BLaER1 treated with 17β-estradiol and CSF1 and Interleukin-3, amounts not matched to agents 10 nM and 100 nM (cell line): ENCODE data around the gene MMP1.

Experiments used
- H3K27ac ChIP-seq, 11 experiments: shearing (Covaris generic); formaldehyde crosslinking; 2 replicates each; pipeline ENCODE4 v1.8.1; 2022
- H3K27me3 ChIP-seq, 11 experiments: shearing (Covaris generic); formaldehyde crosslinking; 2 replicates each; pipeline ENCODE4 v1.8.1; 2022
- H3K36me3 ChIP-seq, 11 experiments: shearing (Covaris generic); formaldehyde crosslinking; 2 replicates each; pipeline ENCODE4 v1.8.1; 2022
- H3K4me1 ChIP-seq, 10 experiments: shearing (Covaris generic); formaldehyde crosslinking; 2 replicates each; pipeline ENCODE4 v1.8.1; 2022
- H3K4me2 ChIP-seq, 11 experiments: shearing (Covaris generic); formaldehyde crosslinking; 2 replicates each; pipeline ENCODE4 v1.8.1; 2022
- H3K4me3 ChIP-seq, 10 experiments: shearing (Covaris generic); formaldehyde crosslinking; 2 replicates each; pipeline ENCODE4 v1.8.1; 2022
- H3K9ac ChIP-seq, 11 experiments: shearing (Covaris generic); formaldehyde crosslinking; 2 replicates each; pipeline ENCODE4 v1.8.1; 2022
- H3K9me3 ChIP-seq, 11 experiments: shearing (Covaris generic); formaldehyde crosslinking; replicated peaks in 1 of 11; 2 replicates each; pipeline ENCODE4 v1.8.1; 2022
- H4K20me1 ChIP-seq, 11 experiments: shearing (Covaris generic); formaldehyde crosslinking; 2 replicates each; pipeline ENCODE4 v1.8.1; 2022
- Cebpa-rat ChIP-seq, 11 experiments: shearing (Covaris generic); IDR thresholded peaks; 2 replicates each; pipeline ENCODE4 v1.8.1; 2022

MMP1 gene

DNA sequence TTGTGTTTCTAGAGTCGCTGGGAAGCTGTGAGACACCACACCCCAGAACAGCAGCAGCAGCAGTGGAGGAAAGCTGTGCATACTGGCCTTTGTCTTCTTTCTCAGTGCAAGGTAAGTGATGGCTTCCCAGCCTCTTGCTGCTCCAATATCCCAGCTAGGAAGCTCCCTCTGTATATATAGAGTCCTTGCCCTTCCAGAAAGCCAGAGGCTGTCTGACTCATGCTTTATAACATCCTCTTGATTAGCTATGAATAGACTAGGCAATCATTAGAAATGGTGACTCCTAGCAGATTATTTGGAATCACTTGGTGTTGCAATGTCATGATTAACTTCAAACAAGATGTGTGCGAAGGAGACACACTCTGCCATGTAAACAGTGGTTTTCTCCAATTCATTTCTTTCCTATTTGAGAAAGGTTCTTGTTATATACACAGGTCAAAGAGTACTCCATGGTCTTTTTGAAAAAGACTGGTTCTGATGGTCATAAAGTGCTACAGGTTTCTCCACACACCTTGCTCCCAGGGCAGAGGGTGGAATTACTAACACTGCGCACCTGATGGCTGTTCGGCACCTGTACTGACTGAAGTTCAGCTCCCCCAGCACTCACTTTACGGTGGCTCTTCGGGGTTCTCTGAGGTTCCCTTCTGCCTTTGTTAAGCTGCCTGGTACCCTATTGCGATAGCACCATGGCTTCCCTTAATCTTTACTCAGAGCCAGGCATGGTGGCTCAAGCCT, at the start of gene MMP1:
Gene MMP1, minus strand, starts transcription at position 149 of the 735 bp plus-strand sequence. Its CDS starts 68 bp downstream, at position 81.
- peak within 1 kb of the TSS in 1 of 11 experiments; percentile 18; a peak in 1 of 22 replicates for H3K9ac ChIP-seq
- peak within 1 kb of the TSS in 3 of 11 experiments; percentile 10 to 52 (median 29); a peak in 5 of 22 replicates for H3K4me2 ChIP-seq

DNA sequence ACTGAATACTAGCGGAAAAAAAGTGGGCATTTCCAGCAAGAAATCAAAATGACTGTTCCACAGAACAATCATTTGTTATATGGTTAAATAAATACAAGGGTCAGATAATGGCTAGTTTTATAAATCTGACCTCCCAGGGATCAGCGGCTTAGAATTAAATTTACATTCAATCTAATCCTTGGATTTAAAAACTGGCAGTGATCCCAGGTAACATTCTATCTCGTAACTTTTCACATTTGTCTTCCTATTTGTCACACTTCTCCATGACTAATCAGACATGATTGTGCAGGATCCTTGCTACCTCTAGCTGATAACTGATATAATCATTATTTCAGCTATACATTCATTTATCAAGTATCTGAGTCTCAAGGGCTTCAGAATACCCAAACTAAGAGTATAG, 48.3 kb upstream of the MMP1 start:
- H3K9me3 ChIP-seq, result no peaks in the 10 kb centered on the region

More for the DNA sequence above, at the start of gene MMP1:
- Histone ChIP-seq H3K4me3 (peak within 1 kb of the TSS in 1 of 10 experiments; percentile 33; a peak in 2 of 20 replicates), H3K27ac (no peak within 1 kb of the TSS; a peak in 1 of 22 replicates), H3K27me3 (no peaks in the 10 kb centered on the region), H3K36me3 (no peaks in the 10 kb centered on the region), H4K20me1 (no peaks in the 10 kb centered on the region), H3K4me1 (peaks cover 0 to 75% (median 4%) of the 10 kb centered on the region in 10 experiments; a peak in 8 of 20 replicates), H3K9me3 (no peaks in the 10 kb centered on the region)
- no peak for TF ChIP-seq Cebpa-rat (IDR thresholded peaks at IDR 0.05)

DNA sequence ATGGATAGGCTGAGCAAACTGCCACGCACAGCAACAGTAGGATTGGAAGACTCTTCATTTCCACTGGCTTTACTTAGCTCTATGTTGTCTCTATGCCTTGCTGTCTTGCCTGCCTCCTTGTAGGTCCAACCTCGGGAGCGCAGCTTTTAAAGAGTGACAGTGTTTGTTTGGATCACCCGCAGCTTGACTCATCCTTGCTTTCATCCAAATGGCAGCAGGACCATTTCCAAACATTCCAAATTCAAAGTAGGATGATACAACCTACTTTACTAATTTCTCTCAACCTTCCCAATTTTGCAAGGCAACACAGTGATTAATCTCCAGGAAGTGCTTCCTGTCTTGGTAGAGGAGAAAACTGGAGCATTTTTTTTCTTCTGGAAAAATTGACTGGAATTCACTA, 45.5 kb upstream of the MMP1 start, which contains the start of gene MMP3:
Gene MMP3, minus strand, starts transcription at position 121 of the 400 bp plus-strand sequence. Its CDS starts 63 bp downstream, at position 58.
- H3K27ac ChIP-seq, result no peak within 1 kb of the TSS
- H3K9me3 ChIP-seq, result no peaks in the 10 kb centered on the region
- no peak within 1 kb of the TSS for H3K4me2 ChIP-seq

More for the DNA sequence above, 48.3 kb upstream of the MMP1 start:
- no peak overlapping the region for H3K4me3 ChIP-seq
- TF ChIP-seq Cebpa-rat (IDR thresholded peaks at IDR 0.05), result no peak
- H3K27me3 ChIP-seq, result no peaks in the 10 kb centered on the region
- H3K4me1 ChIP-seq, result no peaks in the 10 kb centered on the region
- no peak overlapping the region for H3K9ac ChIP-seq
- H4K20me1 ChIP-seq, result no peaks in the 10 kb centered on the region
- H3K27ac ChIP-seq, result no peak overlapping the region
- no peaks in the 10 kb centered on the region for H3K36me3 ChIP-seq
- no peak overlapping the region for H3K4me2 ChIP-seq

DNA sequence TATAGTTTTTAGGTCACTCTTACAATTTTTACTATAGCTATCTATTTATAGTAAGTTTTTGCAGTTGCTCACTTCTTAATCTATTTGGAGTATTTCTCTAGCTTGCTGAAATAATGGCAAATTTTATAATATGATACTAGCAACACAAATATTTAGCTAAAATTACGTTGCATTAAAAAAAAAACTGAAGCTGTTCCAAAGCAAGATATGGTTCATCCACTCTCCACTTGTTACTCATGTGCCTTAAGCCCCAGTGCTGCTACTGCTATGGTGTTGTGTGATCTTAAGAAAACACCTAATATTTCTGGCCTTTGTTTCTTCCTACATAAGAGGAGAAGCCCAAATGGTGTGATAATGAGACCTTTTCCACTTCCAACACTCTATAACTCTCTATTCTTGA, 45.0 kb upstream of the MMP1 start:
- Histone ChIP-seq H3K9me3 (no peaks in the 10 kb centered on the region), H3K4me1 (no peaks in the 10 kb centered on the region), H3K4me2 (no peak overlapping the region), H3K4me3 (no peak overlapping the region), H4K20me1 (no peaks in the 10 kb centered on the region), H3K27me3 (no peaks in the 10 kb centered on the region), H3K9ac (no peak overlapping the region), H3K27ac (no peak overlapping the region), H3K36me3 (no peaks in the 10 kb centered on the region)
- TF ChIP-seq Cebpa-rat (IDR thresholded peaks at IDR 0.05), result no peak

More for the DNA sequence above, 45.5 kb upstream of the MMP1 start, which contains the start of gene MMP3:
- Histone ChIP-seq H3K9ac (no peak within 1 kb of the TSS), H3K36me3 (no peaks in the 10 kb centered on the region), H4K20me1 (no peaks in the 10 kb centered on the region), H3K27me3 (no peaks in the 10 kb centered on the region), H3K4me1 (no peaks in the 10 kb centered on the region), H3K4me3 (no peak within 1 kb of the TSS)
- TF ChIP-seq Cebpa-rat (IDR thresholded peaks at IDR 0.05), result no peak

DNA sequence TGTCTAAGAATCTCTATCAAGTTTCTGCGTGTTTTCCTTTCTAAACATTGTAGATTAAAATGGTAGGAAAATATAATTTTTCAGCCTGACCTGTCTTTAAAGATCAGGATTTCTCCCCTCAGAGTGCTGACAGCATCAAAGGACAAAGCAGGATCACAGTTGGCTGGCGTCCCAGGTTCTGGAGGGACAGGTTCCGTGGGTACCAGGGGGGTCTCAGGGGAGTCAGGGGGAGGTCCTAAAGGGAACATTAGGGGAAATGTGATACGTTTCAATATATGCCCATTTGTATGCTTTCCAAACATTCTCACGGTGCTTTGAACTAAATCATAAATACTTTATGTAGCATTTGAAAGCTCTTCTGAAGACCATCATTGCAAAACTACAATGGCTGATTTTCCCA, 42.1 kb upstream of the MMP1 start:
- Histone ChIP-seq H3K36me3 (no peaks in the 10 kb centered on the region), H3K27ac (no peak overlapping the region), H3K9me3 (no peaks in the 10 kb centered on the region), H4K20me1 (no peaks in the 10 kb centered on the region), H3K27me3 (no peaks in the 10 kb centered on the region), H3K4me3 (no peak overlapping the region), H3K4me1 (no peaks in the 10 kb centered on the region), H3K9ac (no peak overlapping the region), H3K4me2 (no peak overlapping the region)
- no peak for TF ChIP-seq Cebpa-rat (IDR thresholded peaks at IDR 0.05)

DNA sequence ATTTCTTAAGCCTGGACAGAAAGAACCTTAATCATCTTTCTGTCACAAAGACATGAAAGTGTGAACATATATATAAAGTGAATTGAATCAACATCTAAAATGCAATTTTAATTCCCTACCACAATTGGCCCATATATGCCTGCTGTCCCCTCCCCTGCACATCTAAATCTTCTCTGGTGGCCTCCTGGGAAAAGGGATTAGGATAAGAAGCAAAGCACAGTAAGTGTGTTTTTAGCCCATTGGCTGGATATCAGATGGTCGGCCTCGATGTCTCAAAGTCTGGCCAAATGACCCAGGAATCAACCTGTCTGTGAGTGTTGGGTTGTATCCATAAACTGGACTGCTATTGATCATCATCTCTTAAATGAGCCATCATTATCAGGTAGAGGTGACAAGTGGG, 39.7 kb upstream of the MMP1 start:
- no peak for TF ChIP-seq Cebpa-rat (IDR thresholded peaks at IDR 0.05)
- H4K20me1 ChIP-seq, result no peaks in the 10 kb centered on the region
- H3K9me3 ChIP-seq, result no peaks in the 10 kb centered on the region

DNA sequence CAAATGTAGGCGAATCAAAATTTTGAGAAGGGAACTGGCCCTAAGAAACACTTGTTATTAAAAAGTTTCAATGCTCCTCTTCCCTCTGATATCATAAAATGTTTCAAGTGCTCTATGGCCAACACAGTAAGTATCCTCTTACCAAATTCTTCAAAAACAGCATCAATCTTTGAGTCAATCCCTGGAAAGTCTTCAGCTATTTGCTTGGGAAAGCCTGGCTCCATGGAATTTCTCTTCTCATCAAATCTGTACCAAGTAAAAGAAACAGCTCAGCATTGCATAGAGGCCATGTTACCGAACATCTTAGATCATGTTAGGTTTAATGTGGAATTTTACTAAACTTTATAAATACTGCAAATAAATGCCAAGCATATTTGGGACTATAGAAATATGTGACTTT, 39.2 kb upstream of the MMP1 start:
- no peak for TF ChIP-seq Cebpa-rat (IDR thresholded peaks at IDR 0.05)
- Histone ChIP-seq H3K9me3 (no peaks in the 10 kb centered on the region), H3K4me3 (no peak overlapping the region), H3K27ac (no peak overlapping the region), H3K9ac (no peak overlapping the region), H3K36me3 (no peaks in the 10 kb centered on the region), H3K4me1 (no peaks in the 10 kb centered on the region), H3K4me2 (no peak overlapping the region), H4K20me1 (no peaks in the 10 kb centered on the region), H3K27me3 (no peaks in the 10 kb centered on the region)

More for the DNA sequence above, 39.7 kb upstream of the MMP1 start:
- no peaks in the 10 kb centered on the region for H3K4me1 ChIP-seq
- no peak overlapping the region for H3K27ac ChIP-seq
- no peaks in the 10 kb centered on the region for H3K27me3 ChIP-seq
- H3K9ac ChIP-seq, result no peak overlapping the region
- no peak overlapping the region for H3K4me3 ChIP-seq
- no peaks in the 10 kb centered on the region for H3K36me3 ChIP-seq
- no peak overlapping the region for H3K4me2 ChIP-seq

DNA sequence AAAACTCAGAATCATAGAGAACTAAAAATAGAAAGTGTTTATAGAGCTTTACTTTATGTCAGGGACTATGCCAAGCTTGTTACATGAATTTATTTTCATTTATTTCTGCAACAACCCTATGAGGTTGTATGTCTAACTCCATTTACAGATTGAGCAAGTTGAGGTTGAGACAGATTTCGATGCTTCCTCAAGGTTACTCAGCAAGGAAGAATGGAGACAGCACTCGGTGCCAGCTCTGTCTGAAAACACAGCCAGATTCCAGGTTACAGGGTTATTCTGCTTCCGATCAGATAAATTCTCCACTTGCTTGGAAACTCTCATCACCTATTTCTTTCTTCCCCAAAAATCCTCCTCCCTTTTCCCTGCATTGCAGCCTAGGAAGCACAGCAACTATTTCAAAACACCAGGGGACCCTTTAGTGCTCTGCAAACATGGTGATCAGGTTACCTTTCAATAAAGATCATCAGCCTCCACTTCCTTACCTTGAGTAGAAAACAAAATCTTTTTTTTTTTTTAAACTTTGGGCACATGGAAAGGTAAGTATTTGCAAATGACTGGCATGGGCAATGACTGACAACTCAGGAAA, 38.4 kb upstream of the MMP1 start:
- Histone ChIP-seq H3K4me1 (no peaks in the 10 kb centered on the region), H3K4me3 (no peak overlapping the region), H3K4me2 (no peak overlapping the region), H3K27ac (no peak overlapping the region), H3K9ac (no peak overlapping the region), H3K36me3 (no peaks in the 10 kb centered on the region), H3K9me3 (no peaks in the 10 kb centered on the region), H3K27me3 (no peaks in the 10 kb centered on the region), H4K20me1 (no peaks in the 10 kb centered on the region)
- TF ChIP-seq Cebpa-rat (IDR thresholded peaks at IDR 0.05), result no peak

DNA sequence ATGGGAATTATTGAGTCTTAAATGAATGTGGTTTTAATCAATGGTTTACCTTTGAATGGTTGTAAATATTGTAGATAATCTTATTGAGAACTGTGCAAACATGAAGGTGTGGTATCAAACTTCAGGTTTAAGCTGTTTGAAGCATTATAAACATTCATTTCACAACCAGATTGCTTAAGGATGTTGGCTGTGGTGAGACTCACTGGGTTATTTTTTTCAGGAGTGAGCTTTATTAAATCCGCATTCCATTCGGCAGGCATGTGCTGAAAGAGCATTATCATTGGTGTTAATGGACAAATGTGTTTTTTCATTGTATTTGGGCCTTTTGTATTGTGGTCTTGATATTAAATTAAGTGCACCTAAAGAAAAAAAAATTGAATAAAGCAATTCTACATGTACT, 35.8 kb upstream of the MMP1 start:
- no peak overlapping the region for H3K4me2 ChIP-seq
- peaks cover 0 to 18% (median 0%) of the 10 kb centered on the region in 10 experiments; a peak in 6 of 20 replicates for H3K4me1 ChIP-seq
- no peak overlapping the region for H3K9ac ChIP-seq
- H4K20me1 ChIP-seq, result no peaks in the 10 kb centered on the region
- H3K9me3 ChIP-seq, result no peaks in the 10 kb centered on the region
- no peak for TF ChIP-seq Cebpa-rat (IDR thresholded peaks at IDR 0.05)
- no peaks in the 10 kb centered on the region for H3K27me3 ChIP-seq
- no peaks in the 10 kb centered on the region for H3K36me3 ChIP-seq
- H3K27ac ChIP-seq, result no peak overlapping the region
- H3K4me3 ChIP-seq, result no peak overlapping the region
